T-helper 1 cell (primary cell): ENCODE measurements around the gene HGS.
"Not testable (repeated sequence)": the region's sequence is repeated elsewhere in the genome, so short reads cannot be mapped to it uniquely, and the experiment has no call there.

Source experiments
- DNase-seq, 5 donors: peaks; one replicate each; pipeline ENCODE4 v3.0.0-alpha.2; 2012 to 2020

The HGS gene

DNA sequence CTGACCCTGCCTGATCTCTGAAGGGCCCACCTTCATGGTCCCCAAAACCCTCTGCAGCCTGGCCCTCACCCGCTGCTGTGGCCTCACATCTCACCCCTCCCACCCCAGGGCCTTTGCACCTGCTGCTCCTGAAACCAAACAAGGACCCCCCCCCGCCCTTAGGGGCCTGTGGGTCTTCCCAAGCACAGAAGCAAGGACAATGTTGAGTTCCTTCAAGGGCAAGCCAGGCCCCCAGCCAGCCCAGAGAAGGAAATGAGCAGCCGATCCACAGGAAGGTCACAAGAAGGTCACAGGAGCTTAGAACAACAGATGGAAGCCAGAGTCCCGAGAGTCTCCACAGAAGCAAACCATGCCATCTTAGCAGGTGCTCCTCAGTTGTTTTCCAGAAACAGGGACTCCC is 27.0 kb upstream of the HGS start:
- no peak for DNase-seq

- no peak for DNase-seq
Observed at GRCh38 chr17:81659038-81659437, 24.8 kb upstream of the HGS start.

DNA sequence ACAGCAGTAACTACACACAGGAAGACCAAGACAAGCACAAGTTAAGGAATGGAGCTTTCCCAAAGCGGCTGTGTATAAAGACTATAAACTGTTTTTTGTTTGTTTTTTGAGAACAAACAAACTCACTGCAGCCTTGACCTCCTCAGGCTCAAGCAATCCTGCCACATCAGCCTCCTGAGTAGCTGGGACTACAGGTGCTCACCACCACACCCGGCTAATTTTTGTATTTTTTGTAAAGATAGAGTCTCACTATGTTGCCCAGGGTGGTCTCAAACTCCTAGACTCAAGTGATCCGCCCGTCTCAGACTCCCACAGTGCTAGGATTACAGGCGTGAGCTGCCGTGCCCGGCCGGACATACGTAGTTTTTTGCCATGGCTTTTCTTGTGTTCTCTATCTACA is 23.4 kb upstream of the HGS start:
- no peak for DNase-seq

DNA sequence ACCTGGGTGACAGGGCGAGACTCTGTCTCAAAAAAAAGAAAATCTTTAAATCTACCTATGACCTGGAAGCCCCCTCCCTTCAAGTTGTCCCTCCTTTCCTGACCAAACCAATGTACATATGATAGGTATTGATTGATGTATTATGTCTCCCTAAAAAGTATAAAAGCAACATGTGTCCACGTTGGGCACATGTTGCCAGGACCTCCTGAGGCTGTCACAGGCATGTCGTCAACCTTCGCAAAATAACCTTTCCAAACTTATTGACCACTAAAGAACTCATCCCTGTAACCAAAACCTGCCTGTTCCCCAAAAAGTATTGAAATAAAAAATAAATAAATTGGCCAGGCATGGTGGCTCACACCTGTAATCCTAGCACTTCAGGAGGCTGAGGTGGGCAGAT is 21.8 kb upstream of the HGS start:
- DNase-seq, result no peak

- no peak for DNase-seq
Observed at GRCh38 chr17:81664051-81664470, 19.8 kb upstream of the HGS start.

DNA sequence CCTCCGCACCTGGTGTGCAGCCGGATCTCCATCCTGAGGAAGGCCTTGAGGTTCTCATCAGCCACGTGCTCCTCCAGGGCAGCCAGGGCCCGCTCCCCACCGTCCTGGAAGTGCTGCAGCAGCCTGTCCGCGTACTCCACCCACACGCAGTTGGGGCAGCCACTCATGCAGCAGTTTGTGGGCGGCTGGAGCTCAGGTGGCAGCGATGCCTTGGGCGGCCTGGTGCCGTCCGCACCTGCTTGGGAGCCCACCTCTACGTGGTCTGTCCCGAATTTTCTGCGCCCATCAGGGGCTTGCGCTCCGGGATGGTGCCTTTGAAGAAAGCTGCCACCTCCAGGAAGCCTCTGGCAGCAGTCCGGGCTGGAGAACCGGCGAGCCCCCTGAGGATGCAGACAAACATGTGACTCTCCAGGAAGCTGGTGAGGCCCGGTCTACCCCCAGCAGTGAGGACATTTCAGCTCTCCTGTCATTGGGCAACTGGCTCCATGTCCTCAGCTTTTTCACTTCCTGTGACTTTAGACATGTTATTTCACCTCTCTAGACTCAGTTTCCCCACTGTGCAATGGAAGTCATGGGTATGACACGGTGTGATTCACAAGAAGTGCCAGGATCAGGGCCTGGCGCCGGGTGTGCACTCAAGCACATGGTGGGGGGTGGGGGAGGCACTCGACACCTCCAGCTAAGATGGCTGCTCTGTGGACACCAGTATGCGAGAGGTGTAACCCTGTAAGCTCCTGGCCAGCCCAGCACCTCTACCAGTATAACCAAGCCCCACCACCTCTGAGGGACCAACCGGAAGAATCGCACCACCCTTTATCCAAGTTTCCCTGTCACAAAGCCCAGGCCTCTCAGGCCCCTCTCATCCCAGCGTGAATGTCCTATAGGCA is 18.4 kb upstream of the HGS start:
- DNase-seq, result peak in 2 of 5 donors; percentile 22 to 53

- DNase-seq, result peak in 2 of 5 donors; percentile 19 to 24
Observed at GRCh38 chr17:81666092-81666341, 17.8 kb upstream of the HGS start.

DNA sequence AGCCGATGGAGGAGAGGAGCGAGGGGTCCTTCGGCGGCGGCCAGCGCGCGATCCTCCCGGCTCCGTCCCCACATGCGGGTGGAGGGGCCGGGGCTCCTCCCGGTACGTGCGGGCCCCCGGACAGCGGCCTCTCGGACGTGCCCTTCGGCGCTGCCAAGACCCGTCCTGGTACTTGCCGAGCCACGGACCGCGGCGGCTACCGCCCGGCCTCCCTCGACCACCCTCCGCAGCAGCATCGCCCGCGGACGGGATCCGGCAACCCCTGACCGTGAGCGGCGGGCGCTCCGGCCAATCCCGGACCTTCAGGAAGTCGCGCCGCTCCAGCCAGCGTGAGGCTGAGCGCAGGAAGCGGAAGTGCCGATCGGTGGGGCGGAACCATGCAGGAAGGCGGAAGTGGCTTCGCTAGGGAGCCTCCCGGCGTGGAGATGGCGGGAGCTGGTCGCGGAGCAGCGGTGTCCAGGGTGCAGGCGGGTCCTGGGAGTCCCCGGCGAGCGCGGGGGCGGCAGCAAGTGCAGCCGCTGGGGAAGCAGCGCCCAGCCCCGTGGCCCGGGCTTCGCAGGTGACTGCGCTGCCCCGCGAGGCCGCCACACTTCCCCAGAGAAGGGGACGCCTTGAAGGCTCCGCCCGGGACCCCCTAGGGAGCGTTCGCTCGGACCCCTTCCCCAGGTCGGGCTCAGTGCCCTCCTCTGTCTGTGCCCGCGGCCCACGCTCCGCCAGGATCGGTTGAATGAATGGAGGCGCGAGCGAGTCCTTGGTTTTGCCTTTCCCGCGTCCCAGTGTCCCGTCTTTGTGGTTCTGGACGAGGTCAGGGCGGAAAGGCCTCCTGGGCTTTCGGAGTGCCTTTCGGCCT is 17.2 kb upstream of the HGS start, which contains the start of the genes CCDC137 and OXLD1:
Gene CCDC137 (plus strand): TSS at position 396 of the 850 bp plus-strand sequence. CDS start 30 bp downstream, at position 426.
Gene OXLD1 (minus strand): TSS at position 264 of the 850 bp plus-strand sequence. CDS start 28 bp downstream, at position 236.
- peak; percentile 83 to 95 (median 88) for DNase-seq

- no peak for DNase-seq
Observed at GRCh38 chr17:81667754-81668153, 16.1 kb upstream of the HGS start.

DNA sequence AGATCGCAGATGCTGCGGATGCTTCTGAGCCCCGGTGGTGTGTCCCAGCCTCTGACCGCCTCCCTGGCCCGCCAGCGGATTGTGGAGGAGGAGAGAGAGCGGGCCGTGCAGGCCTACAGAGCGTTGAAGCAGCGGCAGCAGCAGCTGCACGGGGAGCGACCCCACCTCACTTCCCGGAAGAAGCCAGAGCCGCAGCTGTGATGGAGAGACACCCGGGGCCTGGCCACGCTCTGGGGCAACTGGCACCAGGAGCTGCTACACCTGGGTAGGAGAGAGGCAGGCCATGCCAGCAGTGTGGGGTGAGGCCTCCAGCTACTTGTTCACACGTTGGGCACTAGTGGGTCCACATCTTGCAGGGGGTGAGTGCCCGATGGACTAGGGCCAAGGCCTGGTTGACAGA is 11.3 kb upstream of the HGS start:
- DNase-seq, result no peak

DNA sequence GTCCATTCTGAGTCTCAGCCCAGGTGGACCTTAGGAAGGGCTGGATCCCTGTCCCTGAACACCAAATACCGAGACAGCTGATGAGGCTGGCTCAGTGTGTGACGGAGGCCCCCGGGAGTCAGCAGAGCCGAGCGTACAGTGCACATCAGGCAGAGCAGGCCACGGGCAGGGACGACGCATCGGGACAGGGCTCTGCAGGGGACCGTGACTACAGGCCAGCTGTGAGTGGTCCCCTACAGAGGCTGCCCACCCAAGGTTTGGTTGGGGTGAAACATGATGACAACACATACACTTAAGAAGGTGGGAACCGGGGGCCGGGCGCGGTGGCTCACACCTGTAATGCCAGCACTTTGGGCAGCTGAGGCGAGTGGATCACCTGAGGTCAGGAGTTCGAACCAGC is 10.9 kb upstream of the HGS start:
- DNase-seq, result no peak

- DNase-seq, result no peak
Observed at GRCh38 chr17:81673561-81674258, 10.1 kb upstream of the HGS start.

- DNase-seq, result not testable (repeated sequence)
Observed at GRCh38 chr17:81675515-81676221, 8.1 kb upstream of the HGS start.

GRCh38 chr17:81676906-81677305 is 6.9 kb upstream of the HGS start:
- no peak for DNase-seq

- DNase-seq, result no peak
Observed at GRCh38 chr17:81680150-81680549, 3.7 kb upstream of the HGS start.

GRCh38 chr17:81681672-81682071 is 2.1 kb upstream of the HGS start:
- DNase-seq, result no peak

GRCh38 chr17:81682565-81683207 is 1.1 kb upstream of the HGS start:
- no peak for DNase-seq

DNA sequence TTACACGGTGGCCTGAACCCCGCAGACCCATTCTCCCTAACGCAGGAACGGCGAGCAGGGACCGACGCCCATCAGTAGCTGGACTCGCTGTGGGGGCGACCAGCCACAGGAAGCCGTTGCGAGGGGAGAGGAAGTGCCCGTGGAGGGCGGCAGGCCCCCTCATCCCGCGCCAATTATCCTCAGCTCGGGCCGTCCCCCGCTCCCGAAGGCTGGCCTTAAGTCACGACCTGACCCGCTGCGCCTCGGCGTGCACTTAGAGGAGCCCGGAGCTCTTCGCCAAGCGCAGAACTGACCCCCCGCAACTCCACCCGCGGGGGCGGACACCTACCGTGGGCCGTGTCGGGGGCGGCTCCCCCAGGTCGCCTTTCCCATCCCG is 615 bp upstream of the HGS start:
- DNase-seq, result no peak

DNA sequence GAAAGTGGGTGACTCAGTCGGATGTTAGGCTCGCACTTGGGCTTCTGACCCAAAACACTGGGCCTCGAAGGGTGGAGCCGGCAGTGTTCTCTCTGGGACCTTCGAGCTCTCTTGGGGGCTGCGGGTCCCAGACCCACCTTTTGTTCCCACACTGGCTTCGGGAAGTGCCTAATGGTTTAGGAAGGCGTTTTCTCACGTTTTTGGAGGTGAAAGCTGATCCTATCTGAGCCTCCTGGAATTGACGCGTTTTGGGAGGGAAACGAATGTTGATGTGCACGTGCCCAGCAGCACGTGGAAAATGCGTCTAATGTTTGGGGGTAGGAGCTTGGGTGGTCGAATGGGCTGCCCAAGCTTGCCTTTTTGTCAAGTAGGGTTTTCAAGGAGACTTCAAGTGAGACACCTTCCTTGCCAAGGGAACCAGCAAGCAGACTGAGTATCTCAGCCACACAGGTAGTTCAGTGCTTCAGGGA is 666 bp downstream of the HGS start:
- DNase-seq, result no peak

GRCh38 chr17:81685108-81685507 is 1.3 kb downstream of the HGS start:
- no peak for DNase-seq

DNA sequence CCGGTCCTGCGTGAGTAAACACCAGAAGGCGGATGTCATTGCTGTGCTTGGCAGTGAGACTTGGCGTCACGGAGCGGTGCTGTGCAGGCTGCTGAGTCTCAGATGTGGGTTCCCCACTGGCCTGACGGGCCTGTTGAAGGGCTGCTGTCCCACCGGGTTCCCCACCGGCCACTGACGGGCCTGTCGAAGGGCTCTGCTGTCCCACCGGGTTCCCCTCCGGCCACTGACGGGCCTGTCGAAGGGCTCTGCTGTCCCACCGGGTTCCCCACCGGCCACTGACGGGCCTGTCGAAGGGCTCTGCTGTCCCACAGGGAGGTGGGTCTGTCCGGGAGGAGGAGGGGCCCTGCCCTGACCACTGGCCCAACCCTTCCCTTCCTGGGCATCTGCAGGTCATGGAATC is 2.8 kb downstream of the HGS start:
- no peak for DNase-seq
